Breast epithelium (tissue), 3 donors: Measurements from ENCODE around the gene CYP27C1.

ENCODE experiments used
- POLR2A ChIP-seq: fragments of 450-650 bp; IDR thresholded peaks from one replicate; pipeline ENCODE4 v1.6.1; 2016; ENCODE audit warnings: antibody characterized with exemption, mild to moderate bottlenecking, moderate library complexity
- POLR2AphosphoS5 ChIP-seq, 3 donors: sonication (generic); formaldehyde crosslinking; IDR thresholded peaks; one replicate each; pipeline ENCODE4 v1.6.1; 2017; ENCODE audit warnings: antibody characterized with exemption in 3 of 3
- TF ChIP-seq, protein P1 (sequence below), 3 donors: fragments of 450-650 bp; IDR thresholded peaks; one replicate each; pipeline ENCODE4 v1.5.1; 2016 to 2017; ENCODE audit warnings: antibody characterized with exemption in 3 of 3, mild to moderate bottlenecking in 3 of 3, moderate library complexity in 3 of 3

- TF ChIP-seq POLR2A (no peak), POLR2AphosphoS5 (IDR thresholded peaks at IDR 0.05) (no peak)
- TF ChIP-seq, protein P1, sequence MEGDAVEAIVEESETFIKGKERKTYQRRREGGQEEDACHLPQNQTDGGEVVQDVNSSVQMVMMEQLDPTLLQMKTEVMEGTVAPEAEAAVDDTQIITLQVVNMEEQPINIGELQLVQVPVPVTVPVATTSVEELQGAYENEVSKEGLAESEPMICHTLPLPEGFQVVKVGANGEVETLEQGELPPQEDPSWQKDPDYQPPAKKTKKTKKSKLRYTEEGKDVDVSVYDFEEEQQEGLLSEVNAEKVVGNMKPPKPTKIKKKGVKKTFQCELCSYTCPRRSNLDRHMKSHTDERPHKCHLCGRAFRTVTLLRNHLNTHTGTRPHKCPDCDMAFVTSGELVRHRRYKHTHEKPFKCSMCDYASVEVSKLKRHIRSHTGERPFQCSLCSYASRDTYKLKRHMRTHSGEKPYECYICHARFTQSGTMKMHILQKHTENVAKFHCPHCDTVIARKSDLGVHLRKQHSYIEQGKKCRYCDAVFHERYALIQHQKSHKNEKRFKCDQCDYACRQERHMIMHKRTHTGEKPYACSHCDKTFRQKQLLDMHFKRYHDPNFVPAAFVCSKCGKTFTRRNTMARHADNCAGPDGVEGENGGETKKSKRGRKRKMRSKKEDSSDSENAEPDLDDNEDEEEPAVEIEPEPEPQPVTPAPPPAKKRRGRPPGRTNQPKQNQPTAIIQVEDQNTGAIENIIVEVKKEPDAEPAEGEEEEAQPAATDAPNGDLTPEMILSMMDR (IDR thresholded peaks at IDR 0.05), result no peak
Measured at GRCh38 chr2:127231130-127231865, 11.2 kb upstream of the CYP27C1 start.
